Colonic mucosa (tissue), 4 donors: ENCODE measurements around the gene SPIRE1. TPM values are rescaled to one million over a fixed set of nuclear protein-coding genes. Genes with fewer than 3 reads are reported as not detected.
"Not testable (repeated sequence)": the region's sequence is repeated elsewhere in the genome, so short reads cannot be mapped to it uniquely, and the experiment has no call there.

ENCODE experiments used
- DNase-seq: peaks from one replicate; pipeline ENCODE4 v3.0.0-alpha.2; 2020
- H3K27ac ChIP-seq: fragments of 200-600 bp; one replicate; pipeline ENCODE4 v1.8.0; 2021
- H3K27me3 ChIP-seq: fragments of 200-600 bp; one replicate; pipeline ENCODE4 v1.8.0; 2021
- H3K36me3 ChIP-seq: fragments of 200-600 bp; one replicate; pipeline ENCODE4 v1.8.0; 2021
- H3K4me1 ChIP-seq: fragments of 200-600 bp; one replicate; pipeline ENCODE4 v1.8.0; 2021; ENCODE audit warnings: mild to moderate bottlenecking
- H3K4me3 ChIP-seq: fragments of 200-600 bp; one replicate; pipeline ENCODE4 v1.8.0; 2021
- H3K9ac ChIP-seq, 2 donors: one replicate each; pipeline ENCODE4 v1.7.0; 2013; ENCODE audit warnings: control low read depth in 2 of 2, low read depth in 2 of 2, low read length in 2 of 2
- H3K9me3 ChIP-seq: fragments of 200-600 bp; one replicate; pipeline ENCODE4 v1.8.0; 2021
- intact Hi-C: fragments of 100-400 bp; cut with DNase I; formaldehyde crosslinking; loops from one replicate; pipeline ENCODE4 v1.14.1; 2022
- total RNA-seq, 2 donors: library from RNA; stranded (reverse); fragmentation: NEBNext Ultra II Directional in 1 of 2; extraction: Animal tissue kit (Norgen Biotek cat#: 25700) in 1 of 2; gene quantifications; one replicate each; pipeline ENCODE4 v1.2.1, GENCODE V29; 2021
- TF ChIP-seq, protein P1 (sequence below): fragments of 200-600 bp; IDR thresholded peaks from one replicate; pipeline ENCODE4 v1.8.0; 2022; ENCODE audit warnings: antibody characterized with exemption, mild to moderate bottlenecking
- donor health status: healthy.
- donor health status: DM: no; HTN: no; CAD: no.
- donor health status: DM: no; HTN: no; CAD: no.

SPIRE1 gene
- total RNA-seq, 2 donors from 2014 or later, result 2.7 to 9.0 TPM

DNA sequence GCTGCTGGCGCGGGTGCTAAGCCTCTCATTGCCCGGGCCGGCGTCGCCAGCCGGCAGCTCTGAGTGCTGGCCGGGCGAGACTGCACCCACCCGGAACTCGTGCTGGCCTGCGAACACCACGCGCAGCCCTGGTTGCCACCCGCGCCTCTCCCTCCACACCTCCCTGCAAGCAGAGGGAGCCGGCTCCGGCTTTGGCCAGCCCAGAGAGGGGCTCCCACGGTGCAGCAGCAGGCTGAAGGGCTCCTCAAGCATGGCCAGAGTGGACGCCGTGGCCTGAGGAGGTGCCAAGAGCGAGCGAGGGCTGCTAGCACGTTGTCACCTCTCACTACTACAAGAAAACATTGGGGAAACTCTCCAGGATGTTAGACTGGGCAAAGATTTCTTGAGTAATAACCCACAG, 98.6 kb downstream of the SPIRE1 start:
- H3K27me3 ChIP-seq, result no peaks in the 10 kb centered on the region
- intact Hi-C loops, result no loop called here
- H3K4me1 ChIP-seq, result no peaks in the 10 kb centered on the region
- no peaks in the 10 kb centered on the region for H3K36me3 ChIP-seq
- no peaks in the 10 kb centered on the region for H3K9me3 ChIP-seq
- H3K27ac ChIP-seq, result no peak overlapping the region
- no peak for DNase-seq
- TF ChIP-seq, protein P1, sequence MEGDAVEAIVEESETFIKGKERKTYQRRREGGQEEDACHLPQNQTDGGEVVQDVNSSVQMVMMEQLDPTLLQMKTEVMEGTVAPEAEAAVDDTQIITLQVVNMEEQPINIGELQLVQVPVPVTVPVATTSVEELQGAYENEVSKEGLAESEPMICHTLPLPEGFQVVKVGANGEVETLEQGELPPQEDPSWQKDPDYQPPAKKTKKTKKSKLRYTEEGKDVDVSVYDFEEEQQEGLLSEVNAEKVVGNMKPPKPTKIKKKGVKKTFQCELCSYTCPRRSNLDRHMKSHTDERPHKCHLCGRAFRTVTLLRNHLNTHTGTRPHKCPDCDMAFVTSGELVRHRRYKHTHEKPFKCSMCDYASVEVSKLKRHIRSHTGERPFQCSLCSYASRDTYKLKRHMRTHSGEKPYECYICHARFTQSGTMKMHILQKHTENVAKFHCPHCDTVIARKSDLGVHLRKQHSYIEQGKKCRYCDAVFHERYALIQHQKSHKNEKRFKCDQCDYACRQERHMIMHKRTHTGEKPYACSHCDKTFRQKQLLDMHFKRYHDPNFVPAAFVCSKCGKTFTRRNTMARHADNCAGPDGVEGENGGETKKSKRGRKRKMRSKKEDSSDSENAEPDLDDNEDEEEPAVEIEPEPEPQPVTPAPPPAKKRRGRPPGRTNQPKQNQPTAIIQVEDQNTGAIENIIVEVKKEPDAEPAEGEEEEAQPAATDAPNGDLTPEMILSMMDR, result no peak
- H3K9ac ChIP-seq, result no peak overlapping the region
- no peak overlapping the region for H3K4me3 ChIP-seq

DNA sequence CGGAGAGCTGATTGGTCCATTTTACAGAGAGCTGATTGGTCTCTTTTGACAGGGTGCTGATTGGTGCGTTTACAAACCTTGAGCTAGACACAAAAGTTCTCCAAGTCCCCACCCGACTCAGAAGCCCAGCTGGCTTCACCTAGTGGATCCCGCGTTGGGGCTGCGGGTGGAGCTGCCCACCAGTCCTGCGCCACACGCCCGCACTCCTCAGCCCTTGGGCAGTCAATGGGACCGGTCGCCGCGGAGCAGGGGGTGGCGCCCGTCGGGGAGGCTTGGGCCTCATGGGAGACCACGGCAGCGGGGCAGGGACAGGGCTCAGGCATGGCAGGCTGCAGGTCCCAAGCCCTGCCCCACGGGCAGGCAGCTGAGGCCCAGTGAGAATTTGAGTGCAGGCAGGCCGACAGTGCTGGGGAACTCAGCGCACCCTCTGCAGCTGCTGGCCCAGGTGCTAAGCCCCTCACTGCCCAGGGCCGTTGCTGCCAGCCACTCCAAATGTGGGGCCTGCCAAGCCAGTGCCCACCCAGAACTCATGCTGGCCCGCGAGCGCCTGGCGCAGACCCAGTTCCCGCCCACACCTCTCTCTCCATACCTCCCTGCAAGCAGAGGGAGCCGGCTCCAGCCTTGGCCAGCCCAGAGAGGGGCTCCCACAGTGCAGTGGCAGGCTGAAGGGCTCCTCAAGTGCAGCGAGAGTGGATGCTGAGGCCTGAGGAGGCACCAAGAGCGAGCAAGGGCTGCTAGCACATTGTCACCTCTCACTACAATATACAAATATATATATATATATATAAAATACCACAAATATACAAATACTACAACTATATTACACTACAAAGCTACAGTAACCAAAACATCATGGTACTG, 100.7 kb downstream of the SPIRE1 start:
- DNase-seq, result no peak
- intact Hi-C loops, result no loop called here
- H3K9ac ChIP-seq, result no peak overlapping the region

DNA sequence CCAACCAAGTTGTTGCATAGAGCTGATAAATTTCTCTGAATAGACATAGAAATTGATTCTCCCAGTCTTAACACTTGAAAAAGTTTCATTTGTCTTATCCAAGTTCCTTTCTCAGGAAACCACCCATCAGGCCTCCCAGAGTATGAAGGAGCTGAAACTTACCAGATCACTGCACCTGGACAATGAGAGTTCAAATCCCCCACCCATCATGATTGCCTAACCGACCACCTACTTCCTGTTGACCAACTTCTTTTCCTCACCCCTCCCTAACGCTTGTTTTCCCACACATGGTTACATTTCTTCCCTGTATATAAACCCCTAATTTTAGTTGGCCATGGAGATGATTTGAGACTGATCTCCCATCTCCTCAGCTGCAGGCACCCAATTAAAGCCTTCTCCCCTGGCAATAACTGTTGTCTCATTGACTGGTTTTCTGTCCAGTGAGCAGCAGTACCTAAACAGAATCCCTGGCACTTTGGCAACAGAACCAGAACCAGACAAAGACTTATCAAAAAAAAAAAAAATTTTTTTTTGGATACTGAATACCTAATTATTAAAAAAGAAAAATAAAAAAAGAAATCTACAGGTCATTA, 103.0 kb downstream of the SPIRE1 start:
- Histone ChIP-seq H3K4me3 (no peak overlapping the region), H3K4me1 (no peaks in the 10 kb centered on the region), H3K9me3 (no peaks in the 10 kb centered on the region), H3K27me3 (no peaks in the 10 kb centered on the region), H3K27ac (no peak overlapping the region), H3K36me3 (no peaks in the 10 kb centered on the region), H3K9ac (no peak overlapping the region)
- intact Hi-C loops, result no loop called here
- TF ChIP-seq, protein P1, result no peak
- DNase-seq, result no peak

More for the DNA sequence above, 100.7 kb downstream of the SPIRE1 start:
- H3K27ac ChIP-seq, result no peak overlapping the region
- H3K4me3 ChIP-seq, result no peak overlapping the region
- H3K4me1 ChIP-seq, result no peaks in the 10 kb centered on the region
- no peaks in the 10 kb centered on the region for H3K27me3 ChIP-seq
- TF ChIP-seq, protein P1, result no peak
- H3K36me3 ChIP-seq, result no peaks in the 10 kb centered on the region
- H3K9me3 ChIP-seq, result no peaks in the 10 kb centered on the region

DNA sequence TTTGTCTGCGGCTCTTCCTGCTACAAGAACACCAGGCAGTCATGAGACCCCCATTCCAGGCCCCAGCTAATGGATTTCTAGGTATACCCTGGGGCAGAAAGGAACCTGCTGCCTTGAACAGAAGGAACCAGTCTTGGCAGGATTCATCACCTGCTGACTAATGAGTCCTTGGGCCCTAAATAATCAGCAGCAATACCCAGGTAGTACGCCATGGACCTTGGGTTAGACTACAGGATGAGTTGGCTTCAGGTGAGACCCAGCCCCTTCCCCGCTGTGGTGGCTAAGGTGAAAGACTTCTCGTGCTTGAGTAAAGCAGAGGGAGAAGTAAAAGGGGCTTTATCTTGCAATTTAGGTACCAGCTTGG, 105.0 kb downstream of the SPIRE1 start:
- no peak overlapping the region for H3K27ac ChIP-seq

DNA sequence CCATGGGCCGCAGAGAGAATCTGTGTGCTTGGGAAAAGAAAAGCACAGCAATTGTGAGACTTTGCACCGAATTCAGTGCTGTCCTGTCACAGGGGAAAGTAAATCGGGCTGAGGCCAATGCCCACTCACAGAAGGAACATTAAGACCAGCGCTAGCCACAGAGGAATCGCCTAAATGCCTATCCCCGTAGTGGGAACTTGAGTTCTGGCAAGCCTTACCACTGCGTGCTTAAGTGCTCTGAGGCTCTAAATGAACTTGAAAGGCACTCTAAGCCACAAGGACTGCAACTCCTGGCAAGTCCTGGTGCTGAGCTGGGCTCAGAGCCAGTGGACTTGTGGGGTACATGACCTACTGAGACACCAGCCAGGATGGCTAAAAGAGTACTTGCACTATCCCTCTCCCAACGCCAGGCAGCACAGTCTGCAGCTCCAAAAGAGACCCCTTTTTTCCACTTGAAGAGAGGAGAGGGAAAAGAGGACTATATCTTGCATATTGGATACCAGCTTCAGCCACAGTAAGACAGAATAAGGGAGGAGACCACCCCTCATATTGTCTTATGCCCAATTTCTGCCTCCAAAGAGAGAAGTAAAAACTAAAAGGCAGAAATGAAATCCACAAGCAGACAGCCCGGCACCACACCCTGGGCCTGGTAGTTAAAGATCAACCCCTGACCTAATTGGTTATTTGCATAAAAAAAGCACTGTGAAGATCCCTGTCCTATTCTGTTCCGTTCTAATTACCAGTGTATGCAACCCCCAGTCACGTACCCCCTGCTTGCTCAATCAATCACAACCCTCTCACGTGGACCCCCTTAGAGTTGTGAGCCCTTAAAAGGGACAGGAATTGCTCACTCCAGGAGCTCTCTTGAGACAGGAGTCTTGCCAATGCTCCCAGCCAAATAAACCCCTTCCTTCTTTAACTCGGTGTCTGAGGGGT, 105.7 kb downstream of the SPIRE1 start:
- H3K36me3 ChIP-seq, H3K4me1 ChIP-seq, H3K4me3 ChIP-seq, H3K9ac ChIP-seq, intact Hi-C loops, H3K9me3 ChIP-seq, H3K27me3 ChIP-seq, H3K27ac ChIP-seq, DNase-seq: not testable (repeated sequence)

More for the DNA sequence above, 105.0 kb downstream of the SPIRE1 start:
- no peaks in the 10 kb centered on the region for H3K36me3 ChIP-seq
- no peaks in the 10 kb centered on the region for H3K27me3 ChIP-seq
- no peak overlapping the region for H3K4me3 ChIP-seq
- TF ChIP-seq, protein P1, result no peak
- intact Hi-C loops, result no loop called here
- DNase-seq, result no peak
- no peaks in the 10 kb centered on the region for H3K4me1 ChIP-seq
- H3K9me3 ChIP-seq, result no peaks in the 10 kb centered on the region
- no peak overlapping the region for H3K9ac ChIP-seq

DNA sequence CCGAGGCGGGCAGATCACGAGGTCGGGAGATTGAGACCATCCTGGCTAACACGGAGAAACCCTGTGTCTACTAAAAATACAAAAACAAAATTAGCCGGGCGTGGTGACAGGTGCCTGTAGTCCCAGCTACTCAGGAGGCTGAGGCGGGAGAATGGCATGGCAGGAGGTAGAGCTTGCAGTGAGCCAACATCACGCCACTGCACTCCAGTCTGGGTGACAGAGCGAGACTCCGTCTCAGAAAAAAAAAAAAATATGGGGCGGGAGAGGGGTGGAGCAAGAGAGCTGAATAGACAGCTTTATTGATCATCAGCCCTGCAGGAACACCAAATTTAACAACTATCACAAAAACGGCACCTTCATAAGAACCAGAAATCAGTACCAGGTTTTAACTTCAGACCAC, 106.4 kb downstream of the SPIRE1 start:
- H3K9me3 ChIP-seq, H3K4me3 ChIP-seq, DNase-seq, H3K27ac ChIP-seq, H3K27me3 ChIP-seq, intact Hi-C loops, H3K36me3 ChIP-seq, H3K4me1 ChIP-seq, H3K9ac ChIP-seq: not testable (repeated sequence)
